D721Med (cell line): ENCODE measurements around the gene SPATA31A1.
"Not testable (repeated sequence)": the region's sequence is repeated elsewhere in the genome, so short reads cannot be mapped to it uniquely, and the experiment has no call there.

Source experiments
- DNase-seq: peaks from one replicate; pipeline ENCODE4 v3.0.0; 2011; ENCODE audit warnings: low spot score; ENCODE audit not compliant: insufficient read length
- FAIRE-seq: peaks from 2 replicates; lab custom pipeline; 2011; peaks lifted over from hg19 to GRCh38; lab: Jason Lieb, UNC

The SPATA31A1 gene

GRCh38 chr9:39355369-39355768 is at the start of gene SPATA31A1:
Gene SPATA31A1 (plus strand): TSS chr9:39355669. CDS start chr9:39355731, 62 bp downstream.
- not testable (repeated sequence) for FAIRE-seq, DNase-seq

- not testable (repeated sequence) for DNase-seq, FAIRE-seq
Measured at GRCh38 chr9:39407261-39408204, 52.1 kb downstream of the SPATA31A1 start.

GRCh38 chr9:39411254-39411940 is 55.9 kb downstream of the SPATA31A1 start:
- not testable (repeated sequence) for FAIRE-seq, DNase-seq
